Activated T-cell treated with anti-CD3 and anti-CD28 coated beads for 24 hours (primary cell): ENCODE results near the gene ZNF592.

ENCODE experiments used
- DNase-seq: peaks from one replicate; pipeline ENCODE4 v3.0.0-alpha.2; 2020; ENCODE audit warnings: low read depth

Gene ZNF592

DNA sequence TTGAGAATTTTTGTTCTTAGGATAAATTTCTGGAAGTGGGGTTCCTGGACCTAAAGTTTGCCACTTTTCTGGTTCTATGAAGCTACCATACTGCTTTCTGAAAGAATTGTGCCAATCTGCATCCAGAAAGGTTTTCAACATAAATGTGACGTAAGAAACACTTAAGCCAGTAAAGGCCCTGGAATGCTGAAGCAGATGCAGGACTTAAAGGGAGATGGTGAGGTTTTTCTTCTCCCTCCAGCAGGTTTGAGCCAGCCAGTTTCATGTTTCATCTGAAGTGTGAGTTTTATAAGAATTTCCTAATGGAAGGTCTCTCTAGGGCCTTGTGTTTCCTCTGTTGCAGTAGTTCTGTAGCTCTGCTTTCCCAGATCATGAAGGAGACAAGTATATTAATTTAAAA lies 33.1 kb downstream of the ZNF592 start:
- no peak for DNase-seq

DNA sequence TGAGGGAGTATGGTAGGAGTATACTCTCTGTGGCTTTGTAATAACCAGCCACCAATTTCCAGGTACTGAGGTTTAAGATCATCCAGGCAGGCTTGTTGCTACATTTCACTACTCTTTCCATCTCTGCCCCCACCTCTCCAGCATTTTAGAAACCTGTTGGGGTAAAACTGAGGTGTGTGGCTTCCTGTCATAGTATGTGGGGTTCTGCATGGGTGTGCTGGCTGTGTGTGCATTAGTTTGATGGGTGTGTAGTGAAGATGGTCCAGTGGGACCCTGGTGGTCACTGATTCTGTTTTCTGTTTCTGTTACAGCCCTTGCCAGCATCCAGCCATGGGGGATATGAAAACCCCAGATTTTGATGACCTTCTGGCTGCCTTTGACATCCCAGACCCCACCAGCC lies 34.0 kb downstream of the ZNF592 start:
- no peak for DNase-seq

DNA sequence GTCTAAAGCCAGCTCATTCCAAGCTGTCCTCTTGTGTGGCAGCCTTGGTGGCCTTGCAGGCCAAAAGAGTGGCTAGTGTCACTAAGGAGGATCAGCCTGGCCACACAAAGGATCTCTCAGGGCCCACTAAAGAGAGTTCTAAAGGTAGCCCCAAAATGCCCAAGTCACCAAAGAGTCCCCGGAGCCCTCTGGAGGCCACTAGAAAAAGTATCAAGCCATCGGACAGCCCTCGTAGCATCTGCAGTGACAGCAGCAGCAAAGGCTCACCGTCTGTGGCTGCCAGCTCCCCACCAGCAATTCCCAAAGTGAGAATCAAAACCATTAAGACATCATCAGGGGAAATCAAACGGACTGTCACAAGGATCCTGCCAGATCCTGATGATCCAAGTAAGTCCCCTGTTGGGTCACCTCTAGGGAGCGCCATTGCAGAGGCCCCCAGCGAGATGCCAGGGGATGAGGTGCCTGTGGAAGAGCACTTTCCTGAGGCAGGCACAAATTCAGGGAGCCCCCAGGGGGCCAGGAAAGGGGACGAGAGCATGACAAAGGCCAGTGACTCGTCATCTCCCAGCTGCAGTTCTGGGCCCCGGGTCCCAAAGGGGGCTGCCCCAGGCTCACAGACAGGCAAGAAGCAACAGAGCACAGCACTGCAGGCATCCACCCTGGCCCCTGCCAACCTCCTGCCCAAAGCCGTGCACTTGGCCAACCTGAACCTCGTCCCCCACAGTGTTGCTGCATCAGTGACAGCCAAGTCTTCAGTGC lies 35.3 kb downstream of the ZNF592 start:
- DNase-seq: no peak

DNA sequence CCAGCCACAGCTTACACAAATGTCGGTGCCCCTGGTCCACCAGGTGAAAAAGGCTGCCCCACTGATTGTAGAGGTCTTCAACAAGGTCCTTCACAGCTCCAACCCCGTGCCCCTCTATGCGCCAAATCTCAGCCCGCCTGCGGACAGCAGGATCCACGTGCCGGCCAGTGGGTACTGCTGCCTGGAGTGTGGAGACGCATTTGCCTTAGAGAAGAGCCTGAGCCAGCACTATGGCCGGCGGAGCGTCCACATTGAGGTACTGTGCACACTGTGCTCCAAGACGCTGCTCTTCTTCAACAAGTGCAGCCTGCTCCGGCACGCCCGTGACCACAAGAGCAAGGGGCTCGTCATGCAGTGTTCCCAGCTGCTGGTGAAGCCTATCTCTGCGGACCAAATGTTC lies 35.9 kb downstream of the ZNF592 start:
- no peak for DNase-seq

DNA sequence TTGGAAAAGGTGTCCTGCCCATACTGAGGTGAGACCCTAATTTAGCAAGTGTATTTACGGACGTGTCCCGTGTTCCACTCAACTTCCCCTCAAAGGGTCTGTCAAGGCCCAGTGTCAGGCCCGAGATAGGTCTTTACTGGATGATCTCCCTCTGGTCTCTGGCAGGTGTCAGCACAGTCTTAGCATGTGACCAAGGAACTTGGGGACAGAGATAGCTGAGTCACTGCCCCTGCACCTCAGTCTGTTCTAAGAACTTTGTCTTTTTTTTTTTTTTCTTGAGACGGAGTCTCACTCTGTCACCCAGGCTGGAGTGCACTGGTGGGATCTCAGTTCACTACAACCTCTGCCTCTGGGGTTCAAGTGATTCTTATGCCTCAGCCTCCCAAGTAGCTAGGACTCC lies 36.7 kb downstream of the ZNF592 start:
- no peak for DNase-seq

DNA sequence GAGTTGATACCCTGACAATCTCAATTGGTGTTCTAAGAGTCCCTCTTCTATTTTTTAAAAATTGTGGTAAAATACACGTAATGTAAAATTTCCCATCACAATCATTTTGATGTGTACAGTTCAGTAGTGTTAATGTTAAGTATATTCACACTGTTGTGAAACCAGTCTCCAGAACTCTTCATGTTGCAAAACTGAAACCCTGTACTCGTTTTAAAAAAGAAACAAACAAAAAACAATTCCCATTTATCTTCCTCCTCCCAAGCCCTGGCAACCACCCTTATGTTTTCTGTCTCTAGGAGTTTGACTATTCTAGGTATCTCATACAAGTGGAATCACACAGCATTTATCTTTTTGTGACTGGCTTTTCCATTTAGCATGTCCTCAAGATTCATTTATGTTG lies 40.1 kb downstream of the ZNF592 start:
- no peak for DNase-seq

DNA sequence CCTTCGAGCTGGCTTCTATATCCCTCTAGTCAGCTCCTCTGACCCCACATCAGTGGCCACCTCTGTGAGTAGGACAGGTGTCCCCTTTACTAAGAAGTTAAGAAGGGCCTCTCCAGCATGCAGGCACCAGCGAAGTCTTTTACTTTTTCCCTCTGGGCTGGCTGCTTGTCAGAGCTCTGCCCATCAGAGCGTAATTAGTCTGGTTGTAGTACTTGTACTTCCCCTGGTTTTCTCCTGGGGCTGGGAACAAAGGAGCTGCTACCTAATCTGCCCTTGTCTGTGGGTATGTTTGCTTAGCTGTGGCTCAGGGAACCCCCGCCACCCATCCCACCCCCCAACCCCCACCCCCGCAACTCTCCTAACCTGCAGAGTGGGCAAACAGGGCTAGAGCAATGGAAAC lies 41.4 kb downstream of the ZNF592 start:
- DNase-seq: no peak

DNA sequence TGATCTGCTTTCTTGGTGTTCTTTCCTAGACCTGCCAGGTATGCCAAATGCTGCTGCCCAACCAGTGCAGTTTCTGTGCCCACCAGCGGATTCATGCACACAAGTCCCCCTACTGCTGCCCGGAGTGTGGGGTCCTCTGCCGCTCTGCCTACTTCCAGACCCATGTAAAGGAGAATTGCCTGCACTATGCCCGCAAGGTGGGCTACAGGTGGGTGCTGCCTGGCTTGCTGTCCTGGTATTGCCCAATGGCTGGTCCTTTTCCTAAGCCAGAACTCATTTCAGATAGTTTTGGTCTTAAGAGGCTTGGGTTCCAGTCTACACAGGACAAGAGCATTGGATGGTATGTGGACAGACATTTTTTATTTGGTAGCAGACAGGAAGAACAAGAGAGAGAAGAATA lies 42.3 kb downstream of the ZNF592 start:
- no peak for DNase-seq

DNA sequence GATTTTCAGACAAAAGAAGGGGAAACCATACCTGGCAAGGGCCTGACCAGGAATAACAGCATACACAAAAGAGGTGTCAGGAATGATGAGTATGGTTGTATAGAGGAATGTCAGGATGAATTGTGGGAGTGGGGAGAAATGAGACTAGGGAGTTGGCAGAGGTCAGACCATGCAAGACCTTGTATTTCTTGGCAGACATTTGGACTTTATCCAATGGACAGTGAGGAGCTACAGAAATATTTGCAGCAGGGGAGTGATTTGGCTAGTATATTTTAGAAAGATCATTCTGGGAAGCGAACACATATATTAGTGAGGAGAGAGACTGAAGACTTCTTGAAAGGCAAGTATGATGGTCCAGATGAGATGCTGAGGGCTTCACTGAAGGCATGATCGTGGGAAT lies 43.4 kb downstream of the ZNF592 start:
- no peak for DNase-seq

DNA sequence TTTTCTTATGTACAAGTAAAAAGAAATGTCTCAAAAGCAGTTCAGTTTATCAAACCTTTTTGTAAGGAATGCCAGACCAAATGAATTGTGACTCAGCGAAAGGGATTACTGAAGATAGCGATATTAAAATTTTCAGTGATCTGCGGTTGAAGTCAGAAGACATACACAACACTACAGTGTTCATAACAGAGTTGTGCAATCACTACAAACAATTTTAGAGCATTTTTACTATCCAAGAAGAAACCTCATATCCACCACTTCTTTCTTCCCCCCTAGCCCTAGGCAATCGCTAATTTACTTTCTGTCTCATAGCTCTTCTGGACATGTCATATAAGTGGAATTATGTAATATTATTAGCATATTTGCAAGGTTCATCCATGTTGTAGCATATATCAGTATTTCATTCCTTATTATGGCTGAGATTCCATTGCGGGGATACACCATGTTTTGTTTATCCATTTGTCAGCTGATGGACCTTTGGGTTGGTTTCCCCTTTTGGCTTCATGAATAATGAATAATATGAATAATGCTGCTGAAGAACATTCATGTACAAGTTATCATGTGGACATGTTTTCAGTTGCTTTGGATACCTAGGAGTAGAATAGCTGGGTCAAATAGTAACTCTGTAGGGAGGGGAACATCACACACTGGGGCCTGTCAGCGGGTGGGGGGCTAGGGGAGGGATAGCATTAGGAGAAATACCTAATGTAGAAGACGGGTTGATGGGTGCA lies 45.2 kb downstream of the ZNF592 start:
- no peak for DNase-seq

DNA sequence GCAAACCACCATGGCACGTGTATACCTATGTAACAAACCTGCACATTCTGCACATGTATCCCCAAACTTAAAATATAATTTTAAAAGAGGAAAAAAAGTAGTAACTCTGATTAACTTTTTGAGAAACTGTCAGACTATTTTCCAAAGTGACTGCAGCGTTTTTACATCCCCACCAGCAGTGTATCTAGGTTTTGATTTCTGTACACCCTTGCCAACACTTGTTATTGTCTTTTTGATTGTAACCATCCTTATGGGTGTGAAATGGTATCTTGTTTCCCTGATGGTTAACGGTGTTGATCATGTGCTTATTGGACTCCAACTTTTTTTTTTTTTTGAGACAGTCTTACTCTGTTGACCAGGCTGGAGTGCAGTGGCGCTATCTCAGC lies 45.8 kb downstream of the ZNF592 start:
- no peak for DNase-seq

DNA sequence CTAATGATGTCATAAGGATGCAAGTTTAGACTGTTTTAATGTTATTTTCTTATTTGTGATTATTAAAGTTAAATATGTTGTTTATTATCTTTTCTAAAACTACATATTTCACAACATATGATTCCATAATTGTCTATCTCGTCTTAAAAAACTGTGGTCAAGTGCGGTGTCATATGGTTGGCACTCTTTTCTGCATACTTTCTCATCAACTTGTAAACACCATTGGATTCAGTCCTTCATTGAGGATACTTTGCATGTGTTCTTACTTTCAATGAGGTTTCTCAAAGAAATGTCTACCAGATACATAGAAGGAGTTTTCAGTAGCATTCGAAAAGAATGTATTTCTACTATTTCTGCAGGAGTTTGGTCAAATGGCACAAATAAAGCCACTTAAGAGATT lies 46.8 kb downstream of the ZNF592 start:
- no peak for DNase-seq

DNA sequence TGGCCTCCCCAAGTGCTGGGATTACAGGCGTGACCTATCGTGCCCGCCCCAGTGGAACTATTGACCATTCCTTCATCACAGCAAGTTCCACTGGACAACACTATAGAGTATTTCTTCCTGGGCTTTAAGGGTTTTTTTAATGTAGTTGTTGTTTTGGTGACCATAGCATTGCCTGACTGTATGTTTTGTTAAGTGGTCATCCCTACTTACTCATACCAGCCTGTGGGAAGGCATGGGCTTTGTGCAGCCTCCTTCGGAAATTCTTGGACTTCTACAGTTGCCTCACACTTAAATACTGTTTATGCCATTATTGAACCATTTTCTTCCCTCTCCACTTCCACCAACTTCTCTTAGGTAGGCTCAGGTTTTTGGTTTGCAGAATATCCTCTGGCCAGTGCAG lies 48.8 kb downstream of the ZNF592 start:
- DNase-seq: no peak

DNA sequence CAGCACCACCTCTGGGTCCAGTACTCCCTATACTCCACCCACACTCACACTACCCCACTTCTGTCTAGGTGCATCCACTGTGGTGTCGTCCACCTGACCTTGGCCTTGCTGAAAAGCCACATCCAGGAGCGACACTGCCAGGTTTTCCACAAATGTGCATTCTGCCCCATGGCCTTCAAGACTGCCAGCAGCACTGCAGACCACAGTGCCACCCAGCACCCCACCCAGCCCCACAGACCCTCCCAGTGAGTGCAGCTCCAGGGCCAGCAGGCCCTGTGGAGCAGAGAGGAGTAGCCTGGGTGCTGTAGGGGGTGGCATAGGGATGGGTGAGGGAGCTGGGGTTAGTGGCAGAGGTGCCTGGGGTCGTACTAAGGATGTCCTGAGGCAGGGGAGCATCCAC lies 49.4 kb downstream of the ZNF592 start:
- no peak for DNase-seq

DNA sequence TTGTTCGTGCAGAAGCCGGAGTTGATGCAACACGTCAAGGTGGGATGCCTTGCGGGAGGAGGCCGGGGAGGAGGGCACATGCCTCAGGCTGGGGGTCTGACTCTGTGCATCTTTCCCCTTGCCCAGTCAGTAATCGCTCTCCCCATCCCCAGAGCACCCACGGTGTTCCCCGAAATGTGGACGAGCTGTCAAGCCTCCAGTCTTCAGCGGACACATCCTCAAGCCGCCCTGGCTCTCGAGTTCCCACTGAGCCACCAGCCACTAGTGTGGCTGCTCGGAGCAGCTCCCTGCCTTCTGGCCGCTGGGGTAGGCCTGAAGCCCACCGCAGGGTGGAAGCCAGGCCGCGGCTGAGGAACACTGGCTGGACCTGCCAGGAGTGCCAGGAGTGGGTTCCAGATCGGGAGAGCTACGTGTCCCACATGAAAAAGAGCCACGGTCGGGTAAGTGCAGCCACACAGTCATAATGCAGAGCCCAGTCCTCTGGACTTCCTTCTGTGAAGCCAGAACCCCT lies 50.1 kb downstream of the ZNF592 start:
- DNase-seq: no peak

DNA sequence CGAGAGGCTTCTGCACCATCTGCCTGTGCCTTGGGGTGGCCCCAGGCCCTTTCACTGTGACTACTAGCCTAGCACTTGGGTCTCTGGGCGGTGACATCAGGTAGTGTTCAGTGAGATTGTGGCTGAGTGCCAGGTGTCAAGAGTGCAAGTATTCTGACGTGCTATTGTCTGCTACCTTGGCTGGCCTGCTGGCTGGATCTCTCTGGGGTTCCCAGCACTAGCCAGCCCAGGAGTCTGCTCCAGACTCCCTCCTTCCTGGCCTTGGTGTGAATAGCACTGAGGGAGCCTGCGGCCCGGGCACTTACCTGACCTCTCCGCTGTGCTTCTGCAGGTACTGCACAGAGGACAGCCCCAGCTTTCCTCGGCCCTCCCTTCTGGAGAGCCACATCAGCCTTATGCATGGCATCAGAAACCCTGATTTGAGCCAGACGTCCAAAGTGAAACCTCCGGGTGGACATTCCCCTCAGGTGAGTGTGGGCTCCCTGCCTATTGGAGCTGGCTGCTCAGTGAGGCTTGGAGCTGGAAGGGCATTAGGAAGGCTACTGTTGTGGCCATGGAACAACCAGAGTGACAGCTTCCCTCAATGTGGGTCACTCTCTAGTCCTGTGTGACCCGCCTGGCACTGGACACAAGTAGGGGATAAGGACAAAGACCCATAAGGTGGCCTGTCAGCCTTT lies 51.3 kb downstream of the ZNF592 start:
- no peak for DNase-seq

DNA sequence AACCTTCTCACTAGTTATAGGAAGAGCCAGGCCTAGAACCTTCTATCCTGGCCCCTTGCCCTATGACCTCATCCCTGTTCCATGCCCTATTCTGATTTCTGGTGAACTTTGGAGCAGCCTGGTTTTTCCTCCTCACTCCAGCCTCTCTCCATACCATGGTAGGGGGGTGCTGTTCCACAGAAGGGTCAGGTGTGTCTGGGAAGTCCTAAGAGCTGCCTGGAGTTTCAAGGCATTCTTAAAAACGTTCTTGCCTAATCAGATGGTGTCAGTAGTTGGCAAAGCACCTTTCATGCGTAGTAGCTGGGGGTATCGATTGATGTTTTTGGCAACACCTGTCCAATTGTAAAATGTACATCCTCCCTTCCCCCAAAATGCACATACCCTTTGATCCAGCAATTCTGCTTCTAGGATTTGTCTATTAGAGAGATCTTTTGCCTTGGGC lies 52.0 kb downstream of the ZNF592 start:
- DNase-seq: no peak

DNA sequence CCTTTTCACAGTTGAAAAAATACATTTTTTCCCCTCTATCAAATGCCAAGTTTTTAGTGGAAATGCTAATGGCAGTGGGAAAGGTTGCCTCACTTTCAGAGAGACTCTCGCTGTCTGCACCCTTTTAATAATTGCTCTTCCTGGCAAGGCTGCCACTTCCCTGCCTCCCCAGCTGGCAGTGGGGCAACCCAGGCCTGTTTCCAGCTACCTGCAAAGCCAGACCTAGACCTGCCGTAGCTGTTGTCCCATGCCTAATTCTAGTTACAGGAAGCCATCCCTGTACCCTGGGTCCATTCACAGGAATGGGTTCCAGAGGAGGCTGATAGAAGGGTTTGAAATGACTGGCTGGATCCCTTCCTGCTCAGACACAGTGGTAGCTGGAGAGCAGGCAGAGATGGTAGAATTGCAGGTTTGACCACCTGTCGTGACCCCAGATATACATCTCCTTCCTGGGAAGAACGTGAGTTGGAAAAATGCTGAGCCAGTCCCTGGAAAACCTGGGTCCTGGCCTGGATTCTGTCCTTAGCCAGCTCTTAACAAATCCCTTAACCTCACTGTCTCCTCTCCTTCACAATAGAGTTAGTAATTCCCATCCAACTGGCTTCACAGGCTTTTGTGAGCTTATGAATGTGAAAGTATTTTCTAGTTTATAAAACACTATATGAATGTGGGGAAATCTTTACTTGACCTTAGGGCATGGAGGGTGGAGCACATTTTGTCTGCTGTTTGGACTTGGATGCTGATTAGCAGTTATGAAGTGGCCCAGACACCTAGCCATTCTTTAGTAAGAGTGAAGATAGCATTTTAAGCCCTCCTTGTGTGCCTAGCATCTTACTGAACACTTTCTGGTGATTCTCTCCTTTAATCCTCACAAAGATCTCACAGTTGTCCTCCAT lies 55.9 kb downstream of the ZNF592 start:
- DNase-seq: no peak

DNA sequence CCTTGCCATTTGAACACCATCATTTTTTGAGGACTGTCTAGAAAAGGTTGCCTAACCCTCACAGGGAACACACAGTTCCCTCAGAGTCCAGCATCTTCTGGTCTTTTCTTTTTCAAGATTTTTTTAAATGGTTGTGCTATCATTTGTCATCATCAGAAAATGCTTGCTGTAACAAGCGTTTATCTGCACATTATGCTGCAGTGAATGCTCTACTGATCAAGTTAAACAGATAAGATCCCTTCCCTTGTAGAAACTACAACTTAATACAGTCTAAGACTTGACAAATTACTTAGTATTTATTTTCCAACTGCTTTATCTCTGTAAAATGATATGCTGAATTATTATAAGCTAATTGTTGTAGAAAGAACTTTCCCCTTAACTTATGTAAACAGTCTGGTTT lies 56.8 kb downstream of the ZNF592 start:
- DNase-seq: no peak

DNA sequence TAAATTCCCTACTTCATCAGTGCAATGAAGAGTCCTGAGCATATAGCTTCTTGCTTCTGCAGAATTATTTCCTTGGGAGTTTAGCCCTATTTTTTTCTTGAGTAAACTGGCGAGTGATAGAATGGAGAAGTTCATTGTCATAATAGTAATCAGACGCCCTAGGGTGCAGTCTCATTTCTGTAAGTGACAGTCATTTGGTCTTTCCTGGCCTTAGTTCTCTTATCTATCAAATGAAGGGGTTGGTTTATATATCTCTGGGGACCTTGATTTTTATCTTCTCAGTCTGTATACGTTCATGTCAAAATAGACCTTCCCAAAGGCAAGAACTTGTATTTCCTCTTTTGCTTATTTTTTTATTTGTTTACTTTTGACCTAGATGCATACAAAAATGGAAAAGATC lies 58.8 kb downstream of the ZNF592 start:
- DNase-seq: no peak

DNA sequence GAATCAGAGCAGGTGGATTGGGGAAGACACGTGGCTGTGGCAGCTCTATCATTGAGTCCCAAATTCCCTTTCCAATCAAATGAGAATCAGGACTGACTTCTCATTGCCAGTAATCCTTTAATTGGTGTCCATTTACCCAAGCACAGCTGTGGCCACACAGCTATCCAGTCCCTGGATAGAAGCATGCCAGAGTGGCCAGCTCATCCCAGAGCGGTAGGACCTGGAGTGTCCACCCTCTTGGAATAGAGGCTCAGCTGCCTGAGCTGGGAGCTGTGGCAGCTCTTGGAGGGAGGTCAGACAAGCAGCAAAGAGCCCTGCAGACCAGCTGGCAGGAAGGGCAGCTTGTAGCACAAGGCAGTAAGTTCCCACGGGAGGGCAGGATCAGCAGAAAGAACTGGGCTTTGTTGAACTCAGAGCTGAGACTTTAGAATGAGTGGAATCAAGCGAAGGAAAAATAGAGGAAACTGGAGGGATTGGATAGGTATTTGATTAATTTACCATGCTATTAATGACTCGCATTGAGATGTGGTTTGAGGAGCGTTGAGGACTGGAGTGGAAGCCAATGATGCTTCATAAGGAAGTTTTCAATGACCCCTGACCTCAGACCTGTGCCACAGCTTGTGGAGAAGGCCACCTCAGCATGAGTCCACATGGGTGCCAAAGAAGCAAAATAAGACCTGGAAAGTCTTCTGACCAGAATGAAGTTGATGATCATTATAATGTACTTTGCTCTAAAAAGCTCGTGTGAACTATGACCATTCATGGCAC lies 61.9 kb downstream of the ZNF592 start:
- DNase-seq: no peak
